Measurements from ENCODE around the gene DLK1.

The DLK1 gene

DNA sequence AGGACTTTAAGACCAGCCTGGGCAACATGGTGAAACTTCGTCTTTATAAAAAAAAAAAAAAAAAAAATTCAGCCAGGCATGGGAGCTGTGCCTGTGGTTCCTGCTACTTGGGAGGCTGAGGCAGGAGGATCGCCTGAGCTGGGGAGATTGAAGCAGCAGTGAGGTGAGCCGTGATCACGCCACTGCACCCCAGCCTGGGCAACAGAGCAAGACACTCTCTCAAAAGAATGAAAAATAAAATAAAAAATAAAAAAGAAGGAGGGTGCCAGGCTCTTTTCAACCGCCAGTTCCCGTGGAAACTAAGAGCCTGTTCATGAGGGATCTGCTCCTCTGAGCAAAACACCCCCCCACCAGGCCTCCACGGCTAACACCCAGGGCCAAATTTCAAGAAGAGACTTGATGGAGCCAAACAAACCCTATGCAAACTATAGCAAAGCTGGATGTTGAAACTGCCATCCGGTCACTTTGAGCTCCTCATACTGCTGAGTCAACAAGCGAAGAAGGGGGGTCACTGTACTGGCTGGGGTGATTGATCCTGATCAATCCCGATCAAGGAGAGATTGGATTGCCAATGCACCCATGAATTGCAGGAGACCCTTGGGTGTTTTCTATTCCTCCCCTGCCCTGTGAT, 23.4 kb downstream of the DLK1 start:
- H3K4me3 ChIP-seq (ENCODE audit: low read depth, low read length): no peak overlapping the region
- TF ChIP-seq, protein P1, sequence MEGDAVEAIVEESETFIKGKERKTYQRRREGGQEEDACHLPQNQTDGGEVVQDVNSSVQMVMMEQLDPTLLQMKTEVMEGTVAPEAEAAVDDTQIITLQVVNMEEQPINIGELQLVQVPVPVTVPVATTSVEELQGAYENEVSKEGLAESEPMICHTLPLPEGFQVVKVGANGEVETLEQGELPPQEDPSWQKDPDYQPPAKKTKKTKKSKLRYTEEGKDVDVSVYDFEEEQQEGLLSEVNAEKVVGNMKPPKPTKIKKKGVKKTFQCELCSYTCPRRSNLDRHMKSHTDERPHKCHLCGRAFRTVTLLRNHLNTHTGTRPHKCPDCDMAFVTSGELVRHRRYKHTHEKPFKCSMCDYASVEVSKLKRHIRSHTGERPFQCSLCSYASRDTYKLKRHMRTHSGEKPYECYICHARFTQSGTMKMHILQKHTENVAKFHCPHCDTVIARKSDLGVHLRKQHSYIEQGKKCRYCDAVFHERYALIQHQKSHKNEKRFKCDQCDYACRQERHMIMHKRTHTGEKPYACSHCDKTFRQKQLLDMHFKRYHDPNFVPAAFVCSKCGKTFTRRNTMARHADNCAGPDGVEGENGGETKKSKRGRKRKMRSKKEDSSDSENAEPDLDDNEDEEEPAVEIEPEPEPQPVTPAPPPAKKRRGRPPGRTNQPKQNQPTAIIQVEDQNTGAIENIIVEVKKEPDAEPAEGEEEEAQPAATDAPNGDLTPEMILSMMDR (IDR thresholded peaks at IDR 0.05; ENCODE audit: insufficient read depth, low read depth, low read length, missing control alignments): no peak
- no peak for DNase-seq (ENCODE audit: low read depth)

DNA sequence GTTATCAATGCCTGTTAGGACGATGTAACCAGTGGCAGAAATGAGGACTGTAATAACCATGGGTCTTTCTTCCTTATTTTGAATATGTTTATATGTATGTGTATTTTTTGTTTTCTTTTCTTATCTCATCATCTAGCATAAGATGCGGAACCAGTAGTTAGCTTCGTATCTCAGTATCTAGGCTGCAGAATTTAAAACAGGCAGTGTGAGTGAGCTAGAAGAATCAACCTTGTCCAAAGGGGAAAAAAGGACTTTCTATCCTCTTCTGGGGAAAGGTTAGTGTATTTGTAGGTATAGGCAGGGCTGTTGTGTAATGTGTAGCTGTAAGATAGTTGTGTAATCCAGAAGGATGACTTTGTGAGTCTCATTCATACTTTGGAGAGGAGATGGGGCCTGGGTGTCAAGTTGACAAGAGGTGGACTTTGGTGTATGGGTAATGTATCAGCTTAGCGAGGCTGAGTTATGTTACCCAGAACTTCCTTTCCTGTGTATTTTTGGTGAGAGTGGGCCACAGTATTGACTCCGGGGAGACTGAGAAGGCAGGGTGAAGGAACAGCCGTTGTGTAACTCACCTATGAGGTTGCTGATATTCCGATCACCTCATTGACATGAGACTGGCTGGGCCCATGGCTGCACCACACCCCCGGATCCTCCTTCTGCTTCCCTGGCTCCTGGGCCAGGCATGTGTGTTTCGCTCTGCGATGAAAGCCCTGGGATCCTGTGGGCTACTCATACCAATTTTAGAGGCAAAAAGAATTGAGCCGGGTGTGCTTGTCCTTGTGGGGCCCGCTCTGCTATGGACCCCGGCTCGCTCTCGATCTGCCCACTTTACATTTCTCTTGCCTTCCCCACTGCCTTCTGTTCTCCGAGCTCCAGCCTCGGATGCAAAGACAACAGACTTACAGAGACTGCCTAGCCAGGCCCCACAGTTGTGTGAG, 24.3 kb downstream of the DLK1 start:
- DNase-seq (ENCODE audit: low read depth): no peak
- TF ChIP-seq, protein P1 (IDR thresholded peaks at IDR 0.05; ENCODE audit: insufficient read depth, low read depth, low read length, missing control alignments): no peak
- H3K4me3 ChIP-seq (ENCODE audit: low read depth, low read length): no peak overlapping the region

DNA sequence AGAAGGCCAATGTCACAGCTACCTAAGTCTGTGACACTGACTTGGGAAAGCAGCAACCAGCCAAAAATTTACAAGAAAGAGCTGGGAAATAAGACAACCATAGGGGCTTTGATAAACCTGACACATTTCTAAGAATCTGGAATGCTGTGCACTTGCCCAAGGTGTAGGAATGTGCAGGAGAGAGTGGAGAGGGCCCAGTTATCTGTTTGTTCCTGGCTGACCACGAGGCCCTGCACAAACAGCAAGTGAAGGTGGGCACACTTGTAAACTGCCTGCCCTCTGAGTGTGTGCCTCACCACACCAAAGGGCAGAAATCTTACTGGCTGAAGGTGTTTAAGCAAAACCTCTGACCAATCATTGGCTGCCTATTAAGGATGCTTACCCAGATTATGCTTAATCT, 27.3 kb downstream of the DLK1 start:
- H3K4me3 ChIP-seq (ENCODE audit: low read depth, low read length): no peak overlapping the region
- no peak for DNase-seq (ENCODE audit: low read depth)
- TF ChIP-seq, protein P1 (IDR thresholded peaks at IDR 0.05; ENCODE audit: insufficient read depth, low read depth, low read length, missing control alignments): no peak

DNA sequence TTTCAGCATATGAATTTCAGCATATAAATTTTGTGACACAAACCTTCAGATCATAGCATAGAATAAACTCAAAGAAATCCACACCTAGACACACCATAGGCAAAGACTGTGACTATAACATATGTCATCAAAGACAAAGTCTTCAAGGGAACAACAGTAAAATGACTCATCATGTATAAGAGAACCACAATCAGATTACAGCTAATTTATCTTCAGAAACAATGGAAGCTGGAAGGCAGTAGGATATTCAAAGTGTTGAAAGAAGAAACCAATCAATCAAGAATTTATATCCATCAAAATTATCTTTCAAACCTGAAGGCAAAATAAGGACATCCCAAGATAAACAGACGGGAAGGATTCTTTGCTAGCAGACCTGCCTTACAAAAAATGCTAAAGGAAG, 29.0 kb downstream of the DLK1 start:
- TF ChIP-seq, protein P1 (IDR thresholded peaks at IDR 0.05; ENCODE audit: insufficient read depth, low read depth, low read length, missing control alignments): no peak
- DNase-seq (ENCODE audit: low read depth): no peak
- no peak overlapping the region for H3K4me3 ChIP-seq (ENCODE audit: low read depth, low read length)

DNA sequence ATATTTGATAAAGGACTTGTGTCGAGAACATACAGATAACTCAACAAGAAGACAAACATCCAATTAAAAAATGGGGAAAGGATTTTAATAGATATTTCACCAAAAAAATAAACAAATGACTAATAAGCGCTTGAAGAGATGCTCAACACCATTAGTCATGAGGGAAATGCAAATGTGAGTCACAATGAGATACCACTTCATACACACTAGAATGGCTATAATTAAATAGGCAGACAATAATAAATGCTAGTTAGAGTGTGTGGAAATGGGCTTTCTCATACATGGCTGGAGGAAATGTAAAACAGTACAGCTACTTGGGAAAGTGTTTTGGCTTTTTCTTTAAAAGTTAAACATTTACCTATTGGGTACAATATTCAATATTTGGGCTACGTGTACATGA, 34.8 kb downstream of the DLK1 start:
- TF ChIP-seq, protein P1 (IDR thresholded peaks at IDR 0.05; ENCODE audit: insufficient read depth, low read depth, low read length, missing control alignments): no peak
- no peak overlapping the region for H3K4me3 ChIP-seq (ENCODE audit: low read depth, low read length)
- DNase-seq (ENCODE audit: low read depth): no peak

DNA sequence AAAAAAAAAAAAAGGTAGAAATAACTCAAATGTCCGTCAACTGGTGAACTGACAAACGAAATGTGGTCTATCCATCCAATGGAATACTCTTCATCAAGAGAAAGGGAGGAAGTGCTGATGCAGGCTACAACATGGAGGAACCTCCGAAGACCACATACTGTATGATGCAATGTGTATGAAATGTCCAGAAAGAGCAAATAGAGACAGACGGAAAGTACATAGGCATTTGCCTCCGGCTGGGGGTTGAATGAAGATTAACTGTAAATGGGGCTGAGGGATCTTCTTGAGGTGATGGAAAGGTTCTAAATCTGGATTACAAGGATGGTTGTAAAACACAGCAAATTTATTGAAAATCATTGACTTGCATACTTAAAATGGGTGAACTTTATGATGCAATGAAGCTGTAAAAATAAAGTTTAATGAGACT, 35.4 kb downstream of the DLK1 start:
- TF ChIP-seq, protein P1 (IDR thresholded peaks at IDR 0.05; ENCODE audit: insufficient read depth, low read depth, low read length, missing control alignments): no peak
- H3K4me3 ChIP-seq (ENCODE audit: low read depth, low read length): no peak overlapping the region
- DNase-seq (ENCODE audit: low read depth): no peak

All from GM12865 (cell line).